Nucleus accumbens (tissue), 56 donors: ENCODE data around the gene THEM5.
A peak's percentile ranks its signal among the peaks of the same experiment; 100 is the strongest.

Experiments used
- DNase-seq, 56 donors: peaks; one replicate each; lab custom pipeline; 2025; lab: John Stamatoyannopoulos, UW

THEM5 gene

DNA sequence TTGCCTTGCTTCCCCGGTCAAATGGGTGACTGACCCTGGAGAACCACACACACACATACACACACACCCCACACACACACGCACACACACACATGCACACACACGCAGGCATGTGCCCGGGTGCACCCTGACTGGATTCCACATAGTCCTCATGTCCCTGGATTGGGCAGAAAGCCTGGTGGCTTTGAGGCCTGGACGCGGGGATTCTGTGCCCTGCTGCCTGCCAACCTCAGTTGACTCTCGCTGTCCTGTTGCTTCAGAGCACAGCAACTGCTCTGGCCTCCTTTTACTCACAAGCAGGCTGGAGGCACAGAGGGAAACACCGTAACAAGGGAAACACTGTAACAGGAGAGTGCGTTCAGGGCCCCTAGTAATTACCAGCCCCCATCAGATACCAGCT is 28.3 kb downstream of the THEM5 start:
- DNase-seq, result peak in 1 of 56 donors; percentile 20

DNA sequence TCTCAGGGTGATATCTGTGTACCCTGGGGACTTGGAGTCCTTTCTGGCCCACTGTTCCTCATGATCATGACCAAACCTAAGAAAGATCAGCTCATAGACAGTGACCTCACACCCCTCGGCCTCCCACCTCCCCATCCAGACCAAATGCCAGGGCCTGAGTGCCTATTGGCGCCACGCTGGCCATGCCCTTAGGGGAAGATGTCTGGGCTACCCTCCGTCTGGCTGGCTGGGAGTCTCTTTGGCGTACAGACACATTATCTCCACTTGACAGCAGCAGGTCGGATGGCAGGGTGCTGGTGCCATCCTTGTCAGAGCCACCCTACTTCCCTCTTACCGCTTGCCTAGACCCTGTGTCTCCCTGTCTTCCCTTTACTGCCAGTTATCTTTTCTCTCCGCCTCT is 30.3 kb downstream of the THEM5 start:
- no peak for DNase-seq

DNA sequence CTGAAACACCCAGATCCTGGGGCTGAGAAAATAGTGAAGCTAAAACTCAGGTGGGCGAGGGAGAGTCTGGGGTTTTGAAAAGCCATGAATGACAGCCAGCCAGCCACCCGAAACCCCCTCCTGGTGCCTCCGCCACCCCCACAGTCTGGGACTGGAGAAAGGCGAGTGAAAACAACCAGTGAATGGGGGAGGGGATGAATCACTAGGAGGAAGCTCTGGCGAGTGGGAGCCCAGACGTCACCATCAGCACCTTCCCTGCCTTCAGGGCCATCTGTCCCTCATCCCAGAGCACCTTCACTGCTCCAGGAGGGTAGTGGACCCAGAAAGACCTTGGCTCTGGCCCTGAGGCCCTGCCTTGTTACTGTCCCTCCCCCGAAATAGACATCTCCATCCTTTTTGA is 31.1 kb downstream of the THEM5 start:
- no peak for DNase-seq

- DNase-seq, result no peak
Measured at GRCh38 chr1:151820940-151821339, 32.6 kb downstream of the THEM5 start.

DNA sequence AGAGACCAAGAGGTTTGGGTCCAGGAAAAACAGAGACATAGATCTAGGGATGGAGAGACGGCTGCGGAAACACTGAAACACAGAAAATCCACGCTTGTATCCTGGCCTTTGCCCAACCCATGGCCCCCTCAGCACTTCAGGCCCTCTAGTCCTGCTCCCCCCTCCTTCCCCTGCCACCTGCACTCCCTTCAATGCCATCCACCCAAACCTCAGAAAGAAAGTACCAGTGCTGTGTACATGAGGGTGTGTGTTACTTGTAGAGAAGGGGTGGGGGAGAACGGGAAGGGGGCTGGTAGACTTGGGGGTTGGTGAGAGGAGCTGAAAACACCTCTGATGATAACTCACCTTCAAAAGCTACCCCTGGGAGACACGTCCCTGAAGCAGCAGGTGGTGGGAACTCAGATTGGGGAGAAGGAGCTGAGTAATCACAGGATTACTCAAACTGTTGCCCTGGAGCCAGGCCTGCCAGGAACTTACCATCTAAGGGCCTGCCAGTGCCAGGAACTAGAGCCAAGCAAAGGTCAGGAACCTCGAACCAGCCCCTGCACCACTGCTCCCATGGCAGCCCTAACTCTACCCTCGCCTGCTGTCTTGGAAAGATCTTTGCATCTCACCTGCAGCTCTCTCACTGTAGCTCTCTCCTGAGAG is 33.4 kb downstream of the THEM5 start:
- no peak for DNase-seq

GRCh38 chr1:151819227-151819835 is 34.2 kb downstream of the THEM5 start:
- DNase-seq, result no peak

GRCh38 chr1:151817353-151817730 is 36.2 kb downstream of the THEM5 start:
- DNase-seq, result no peak

GRCh38 chr1:151816548-151817352 is 36.8 kb downstream of the THEM5 start:
- DNase-seq, result no peak

DNA sequence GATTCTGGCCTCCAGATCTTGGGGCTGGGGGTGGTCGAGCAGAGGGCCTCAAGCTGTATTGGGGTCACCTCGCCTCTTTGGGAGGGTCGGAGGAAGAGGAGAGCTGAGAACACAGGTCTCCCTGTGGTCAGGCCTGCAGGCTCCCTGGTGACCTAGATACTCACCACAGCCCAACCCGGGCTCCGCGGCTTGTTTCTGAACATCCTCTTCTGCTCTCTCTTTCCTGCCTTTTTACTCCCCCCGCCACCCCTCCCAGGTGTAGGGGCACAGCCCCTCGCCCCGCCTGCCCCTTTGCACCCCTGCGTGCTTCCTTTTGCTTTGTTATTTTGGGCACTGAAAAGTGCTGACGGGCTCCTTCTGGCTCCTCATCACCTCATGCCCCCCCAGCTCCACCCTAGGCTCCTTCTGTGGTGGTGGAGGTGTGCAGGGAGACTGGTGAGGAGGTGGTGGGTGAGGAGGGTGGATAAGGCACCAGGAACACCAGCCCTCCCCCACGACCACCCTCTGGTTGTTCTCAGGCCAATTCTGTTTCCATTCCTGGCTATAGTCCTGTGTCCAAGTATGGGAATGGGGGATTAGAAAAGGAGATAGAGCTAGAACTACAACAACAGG is 37.7 kb downstream of the THEM5 start:
- no peak for DNase-seq

DNA sequence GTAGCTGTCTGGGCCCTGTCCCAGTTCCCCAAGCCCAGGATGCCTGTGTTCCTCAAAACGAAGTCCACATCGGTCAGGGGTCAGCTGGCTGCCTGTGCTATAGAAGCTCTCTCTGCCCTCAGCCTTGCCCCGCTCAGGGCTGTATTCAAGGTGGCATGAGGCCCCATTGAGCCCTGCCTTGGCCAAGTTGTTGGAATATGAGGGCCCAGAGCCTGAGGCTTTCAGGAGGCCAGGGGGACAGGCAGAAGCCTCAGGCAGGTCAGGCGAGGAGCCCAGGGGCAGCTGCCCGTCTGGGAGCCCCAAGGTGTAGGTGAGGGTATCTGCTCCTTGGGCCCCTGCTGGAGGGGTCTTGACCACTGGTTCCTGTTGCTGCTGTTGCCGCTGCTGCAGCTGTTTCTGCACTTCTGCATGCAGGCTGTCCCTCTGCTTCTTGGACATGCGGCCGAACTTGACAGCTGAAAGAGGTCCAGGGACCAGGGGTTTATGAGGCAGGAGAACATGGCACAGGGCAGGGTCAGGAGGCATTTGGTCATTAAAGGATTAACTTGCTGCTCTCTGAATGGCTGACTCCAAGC is 38.5 kb downstream of the THEM5 start:
- DNase-seq, result no peak

DNA sequence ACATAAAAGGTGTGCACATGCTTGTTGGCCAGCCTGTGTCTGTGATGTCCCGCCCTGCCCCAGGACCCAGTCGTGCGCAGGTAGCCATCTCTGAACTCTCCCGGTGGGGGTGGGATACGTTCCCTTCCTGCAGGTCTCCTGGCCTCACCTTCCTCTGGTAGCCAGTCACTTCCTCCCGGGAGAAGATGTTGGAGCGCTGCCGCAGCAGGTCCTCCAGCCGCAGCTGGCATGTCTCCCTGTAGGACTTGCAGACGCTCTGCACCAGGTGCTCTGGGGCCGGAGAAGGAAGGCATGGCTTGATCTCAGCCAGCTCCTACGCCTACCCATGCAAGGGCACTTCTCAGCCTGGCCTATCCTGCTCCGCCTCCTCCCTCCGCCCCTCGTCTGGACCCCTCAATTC is 39.1 kb downstream of the THEM5 start:
- no peak for DNase-seq

GRCh38 chr1:151813271-151813977 is 40.1 kb downstream of the THEM5 start:
- DNase-seq, result no peak

- no peak for DNase-seq
Measured at GRCh38 chr1:151811181-151811580, 42.3 kb downstream of the THEM5 start.

GRCh38 chr1:151809985-151810556 is 43.4 kb downstream of the THEM5 start:
- DNase-seq, result no peak

DNA sequence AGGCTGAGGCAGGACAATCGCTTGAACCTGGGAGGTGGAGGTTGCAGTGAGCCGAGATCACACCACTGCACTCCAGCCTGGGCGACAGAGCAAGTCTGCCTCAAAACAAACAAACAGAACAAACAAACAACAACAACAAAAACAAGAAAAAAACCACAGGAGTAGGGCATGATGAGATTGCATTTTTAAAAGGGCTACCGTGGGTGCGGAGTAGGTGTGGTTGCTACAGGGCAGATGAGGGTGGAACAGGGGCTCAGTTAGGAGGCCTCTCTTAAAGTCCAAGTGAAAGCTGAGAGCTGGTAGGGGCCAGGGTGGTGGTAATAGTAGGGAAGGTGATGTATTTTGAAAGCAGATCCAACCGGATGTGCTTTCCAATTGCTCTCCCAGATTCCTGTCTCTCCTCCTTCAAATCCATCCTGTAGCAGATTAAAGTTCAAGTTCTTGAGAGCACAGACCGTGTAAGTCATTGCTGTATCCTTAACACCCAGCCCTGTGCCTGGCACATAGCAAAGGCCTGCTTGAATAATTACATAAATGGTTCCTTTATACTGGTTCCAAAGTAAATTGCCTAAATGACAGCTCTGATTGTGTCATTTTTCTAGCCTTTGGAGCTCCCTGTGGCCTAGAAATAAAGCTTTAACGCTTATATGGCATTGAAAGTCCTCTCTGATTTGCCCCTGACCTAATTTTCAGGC is 44.1 kb downstream of the THEM5 start:
- DNase-seq, result no peak

- no peak for DNase-seq
Measured at GRCh38 chr1:151807766-151808165, 45.7 kb downstream of the THEM5 start.

- DNase-seq, result no peak
Measured at GRCh38 chr1:151807131-151807530, 46.4 kb downstream of the THEM5 start.

DNA sequence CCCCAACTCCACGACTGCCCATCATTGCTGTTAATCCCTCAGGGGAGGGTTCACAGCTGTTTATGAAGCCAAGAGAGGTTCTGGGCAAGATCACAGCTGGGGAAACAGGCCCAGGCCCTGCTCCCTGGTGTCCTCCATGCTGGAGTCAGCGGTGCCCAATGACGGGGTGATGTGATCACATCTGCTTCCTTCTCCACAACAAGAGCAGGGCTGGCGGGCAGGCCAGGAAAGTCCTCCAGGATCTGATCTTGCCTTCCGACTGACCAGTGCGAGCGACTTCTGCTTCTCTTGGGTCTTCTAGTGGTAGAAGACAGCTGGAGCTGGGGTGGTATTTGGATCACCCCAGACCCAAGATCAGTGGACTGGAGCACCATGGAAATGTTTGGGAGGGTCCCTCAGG is 47.3 kb downstream of the THEM5 start:
- DNase-seq, result no peak

GRCh38 chr1:151805066-151805820 is 48.3 kb downstream of the THEM5 start, which contains the start of gene LINGO4:
TSS of gene LINGO4 (minus strand) at chr1:151805419. CDS start at chr1:151802704, 2,715 bp downstream.
- no peak for DNase-seq
